ENCODE measurements around the gene ACSBG1.
A peak's percentile ranks its signal among the peaks of the same experiment; 100 is the strongest.
"Not testable (repeated sequence)": the region's sequence is repeated elsewhere in the genome, so short reads cannot be mapped to it uniquely, and the experiment has no call there.

ACSBG1 gene

DNA sequence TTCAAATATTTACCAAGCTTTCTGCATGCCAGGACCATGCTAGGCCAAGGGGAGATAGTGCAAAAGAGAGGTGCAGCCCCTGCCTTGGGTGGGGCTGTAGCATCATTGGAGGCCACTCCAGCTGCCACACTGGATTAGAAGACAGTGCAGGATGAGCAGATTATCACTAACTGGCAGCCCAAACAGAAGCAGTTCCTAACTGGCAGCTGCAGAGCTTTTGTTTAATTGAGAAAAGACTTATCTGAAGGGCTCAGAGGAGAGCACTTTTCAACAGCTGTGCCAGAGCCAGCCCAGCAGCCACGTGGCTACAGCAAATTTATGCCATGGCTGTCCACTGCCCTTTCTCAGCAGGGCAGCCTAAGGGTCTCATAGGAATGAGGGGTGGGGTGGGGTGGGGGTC lies 13.5 kb upstream of the ACSBG1 start:
- DNase-seq, result no peak

DNA sequence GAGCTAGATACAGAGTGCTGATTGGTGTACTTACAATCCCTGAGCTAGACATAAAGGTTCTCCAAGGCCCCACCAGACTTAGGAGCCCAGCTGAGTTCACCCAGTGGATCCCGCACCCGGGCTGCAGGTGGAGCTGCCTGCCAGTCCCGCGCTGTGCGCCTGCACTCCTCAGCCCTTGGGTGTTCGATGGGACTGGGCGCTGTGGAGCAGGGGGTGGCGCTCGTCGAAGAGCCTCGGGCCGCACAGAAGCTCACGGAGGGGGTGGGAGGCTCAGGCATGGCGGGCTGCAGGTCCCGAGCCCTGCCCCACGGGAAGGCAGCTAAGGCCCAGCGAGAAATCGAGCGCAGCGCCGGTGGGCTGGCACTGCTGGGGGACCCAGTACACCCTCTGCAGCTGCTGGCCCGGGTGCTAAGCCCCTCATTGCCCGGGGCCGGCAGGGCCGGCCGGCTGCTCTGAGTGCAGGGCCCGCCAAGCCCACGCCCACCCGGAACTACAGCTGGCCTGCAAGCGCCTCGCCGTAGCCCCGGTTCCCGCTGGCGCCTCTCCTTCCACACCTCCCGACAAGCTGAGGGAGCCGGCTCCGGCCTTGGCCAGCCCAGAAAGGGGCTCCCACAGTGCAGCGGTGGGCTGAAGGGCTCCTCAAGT lies 11.7 kb upstream of the ACSBG1 start:
- DNase-seq, result not testable (repeated sequence)

DNA sequence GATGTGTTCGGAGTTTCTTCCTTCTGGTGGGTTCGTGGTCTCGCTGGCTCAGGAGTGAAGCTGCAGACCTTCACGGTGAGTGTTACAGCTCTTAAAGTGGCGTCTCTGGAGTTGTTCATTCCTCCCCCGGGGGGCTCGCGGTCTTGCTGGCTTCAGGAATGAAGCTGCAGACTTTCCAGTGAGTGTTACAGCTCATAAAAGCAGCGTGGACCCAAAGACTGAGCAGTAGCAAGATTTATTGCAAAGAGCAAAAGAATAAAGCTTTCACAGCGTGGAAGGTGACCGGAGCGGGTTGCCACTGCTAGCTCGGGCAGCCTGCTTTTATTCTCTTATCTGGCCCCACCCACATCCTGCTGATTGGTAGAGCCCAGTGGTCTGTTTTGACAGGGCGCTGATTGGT lies 11.0 kb upstream of the ACSBG1 start:
- DNase-seq, result not testable (repeated sequence)

DNA sequence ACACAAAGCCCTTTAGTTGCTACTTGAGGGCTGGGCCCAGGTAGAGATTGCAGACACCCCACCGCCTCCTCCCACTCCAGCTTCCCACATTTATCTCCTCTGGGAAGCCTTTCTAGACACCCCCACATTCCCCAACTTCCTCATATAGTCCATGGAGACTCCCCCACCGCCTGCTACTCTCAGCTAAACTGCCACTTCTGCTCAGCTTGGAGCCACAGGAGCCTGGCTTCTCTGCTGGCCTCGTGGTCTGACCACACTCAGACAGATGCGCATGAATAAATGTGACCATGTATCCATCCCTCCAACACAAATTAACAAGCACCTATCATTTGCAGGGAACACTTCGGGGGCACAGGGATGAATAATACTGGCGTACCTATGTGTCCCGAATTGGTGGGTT lies 10.5 kb upstream of the ACSBG1 start:
- DNase-seq, result no peak

DNA sequence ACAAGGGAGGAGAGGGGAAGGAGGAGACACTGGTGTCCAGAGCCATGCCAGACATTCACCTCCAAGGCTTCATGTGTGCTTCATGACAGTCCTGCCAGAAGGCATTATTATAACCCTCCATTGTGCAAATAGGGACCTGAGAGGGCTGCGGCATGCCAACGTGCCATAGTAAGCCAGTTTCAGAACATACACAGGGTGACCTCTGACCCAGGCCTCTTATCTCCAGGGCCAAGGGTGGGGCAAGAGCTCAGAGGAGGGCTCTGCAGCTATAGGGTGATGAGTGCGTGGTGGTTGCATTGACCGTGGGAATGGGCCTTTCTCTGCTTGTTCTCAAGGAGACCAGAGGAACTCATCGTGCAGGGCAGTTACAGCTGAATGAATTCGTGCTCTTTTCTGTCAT lies 9.7 kb upstream of the ACSBG1 start:
- no peak for DNase-seq

DNA sequence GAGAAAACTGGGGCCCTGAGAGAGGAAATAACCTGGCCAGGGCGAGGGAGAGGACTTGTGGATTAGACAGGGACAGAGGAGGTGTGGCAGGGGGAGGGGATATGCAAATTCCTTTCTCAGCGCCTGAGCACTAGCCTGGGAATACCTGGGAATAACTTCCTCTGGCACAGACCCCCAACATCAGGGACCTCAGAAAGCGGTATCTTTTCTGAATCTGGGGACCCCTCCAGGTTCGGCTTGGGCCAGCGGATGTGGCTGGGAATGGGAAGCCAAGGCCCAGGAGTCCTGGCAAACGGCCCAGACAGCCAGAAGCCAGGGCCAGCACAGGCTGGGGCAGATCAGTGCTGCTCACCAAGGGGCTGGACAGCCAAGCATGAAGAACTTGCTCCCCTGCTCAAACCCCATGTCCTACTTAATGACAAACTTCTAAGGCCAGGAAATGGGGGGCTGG lies 9.2 kb upstream of the ACSBG1 start:
- no peak for DNase-seq

DNA sequence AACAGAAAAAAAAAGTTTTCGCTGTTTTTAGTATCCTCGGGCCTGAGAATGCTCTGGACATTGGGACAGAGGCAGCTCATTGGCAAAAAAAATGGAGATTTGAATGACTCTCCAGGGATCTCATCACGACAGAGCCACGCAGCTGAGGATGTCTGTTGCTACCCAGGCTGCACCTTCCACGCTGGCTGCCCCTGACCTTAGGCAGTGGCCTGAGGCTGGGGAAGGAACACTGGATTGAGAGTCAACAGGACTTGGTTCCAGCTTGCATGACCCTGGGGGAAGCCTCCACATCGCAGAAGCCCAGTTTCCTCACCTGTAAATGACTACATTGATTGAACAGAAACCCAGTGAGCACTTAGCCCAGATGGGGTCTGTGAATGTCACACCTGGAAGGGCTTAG lies 8.7 kb upstream of the ACSBG1 start:
- DNase-seq, result no peak

DNA sequence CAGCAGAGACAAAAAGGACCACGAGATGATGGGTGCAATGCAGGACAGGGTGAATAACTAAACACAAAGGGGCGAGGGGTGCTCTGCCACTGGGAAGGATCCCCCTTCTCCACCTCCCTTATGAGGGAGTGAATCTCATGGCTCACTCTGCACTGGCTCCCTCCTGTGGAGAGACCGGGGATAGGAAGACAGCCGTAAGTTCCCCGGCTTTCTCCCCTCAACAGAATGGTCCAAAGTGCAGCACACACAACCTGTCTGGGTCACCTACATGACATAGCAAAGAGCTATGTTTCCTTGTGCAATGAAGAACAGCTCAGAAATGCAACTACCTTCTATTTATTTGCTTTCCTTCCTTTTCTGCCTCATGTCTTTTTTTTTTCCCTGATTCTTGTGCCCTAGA lies 7.8 kb upstream of the ACSBG1 start:
- DNase-seq, result no peak

DNA sequence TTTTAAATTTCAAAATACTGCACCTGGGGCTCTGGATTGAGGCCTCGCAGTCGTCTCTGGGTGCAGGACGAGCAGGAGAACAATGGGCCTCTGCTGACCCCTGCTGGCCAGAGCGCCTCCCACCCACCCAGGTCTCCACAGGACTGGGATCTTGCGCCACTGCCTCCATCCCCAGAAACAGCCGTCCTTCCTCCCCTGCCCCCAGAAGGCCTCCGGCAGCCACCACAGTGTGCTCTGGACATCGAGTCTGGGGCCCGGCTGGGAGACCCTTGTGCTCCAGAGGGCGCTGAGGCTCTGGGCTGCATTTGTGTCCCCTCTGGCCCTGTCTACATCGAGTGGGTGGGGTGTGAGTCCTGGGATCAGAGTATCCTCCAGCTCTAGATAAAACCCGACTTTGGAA lies 6.7 kb upstream of the ACSBG1 start:
- peak; percentile 80 for DNase-seq

DNA sequence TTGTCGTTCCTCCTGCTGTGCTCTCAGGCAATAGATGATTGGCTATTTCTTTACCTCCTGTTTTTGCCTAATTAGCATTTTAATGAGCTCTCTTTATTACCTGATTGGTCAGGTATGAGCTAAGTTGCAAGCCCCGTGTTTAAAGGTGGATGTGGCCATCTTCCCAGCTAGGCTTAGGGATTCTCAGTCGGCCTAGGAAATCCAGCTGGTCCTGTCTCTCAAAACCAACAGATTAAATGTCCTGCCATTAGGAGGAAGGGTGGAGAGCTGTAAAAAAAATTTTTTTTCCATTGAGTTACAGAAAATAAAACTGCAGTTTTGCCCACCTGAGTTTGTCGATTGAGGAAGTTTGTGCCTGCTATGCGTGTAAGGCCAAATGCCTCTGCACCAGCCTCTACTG lies 5.4 kb upstream of the ACSBG1 start:
- no peak for DNase-seq

DNA sequence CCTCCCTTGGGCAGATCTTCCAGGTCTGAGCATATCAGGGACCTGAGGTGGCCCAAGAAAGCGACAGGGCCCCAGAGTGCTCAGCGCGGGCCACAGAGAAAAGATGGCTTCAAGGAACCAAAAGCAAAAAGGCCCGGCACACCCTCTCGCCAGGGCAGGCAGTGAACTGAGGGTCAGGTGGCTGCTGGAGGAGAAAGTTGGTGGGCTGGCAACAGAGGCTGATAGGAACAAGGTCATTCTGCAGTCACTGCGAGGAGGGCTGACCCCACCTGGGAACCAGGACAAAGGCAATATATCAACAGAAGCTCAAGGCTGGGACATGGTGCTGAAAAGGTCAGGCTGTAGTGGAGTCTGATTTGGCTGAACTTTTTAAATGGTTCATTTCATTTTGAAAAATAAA lies 2.8 kb upstream of the ACSBG1 start:
- DNase-seq, result no peak

DNA sequence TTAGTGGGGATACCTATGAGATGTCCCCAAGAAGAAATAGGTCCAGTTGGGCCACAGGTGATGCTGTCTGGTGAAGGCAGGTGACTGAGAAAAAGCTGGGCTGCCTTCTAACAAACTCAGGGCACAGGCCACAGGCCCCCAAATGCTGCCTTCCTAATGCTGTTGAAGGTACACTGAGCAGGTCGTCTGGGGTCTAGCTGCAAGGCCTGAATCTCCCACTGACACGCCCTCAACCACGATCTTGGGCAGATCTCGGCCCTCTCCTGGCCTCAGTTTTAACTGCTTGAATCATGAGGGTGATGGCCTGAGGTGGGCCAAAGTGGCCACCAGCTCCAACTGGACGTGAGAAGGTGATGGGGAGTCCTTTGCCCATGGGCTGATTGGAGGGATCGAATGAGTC lies 2.1 kb upstream of the ACSBG1 start:
- DNase-seq, result no peak

DNA sequence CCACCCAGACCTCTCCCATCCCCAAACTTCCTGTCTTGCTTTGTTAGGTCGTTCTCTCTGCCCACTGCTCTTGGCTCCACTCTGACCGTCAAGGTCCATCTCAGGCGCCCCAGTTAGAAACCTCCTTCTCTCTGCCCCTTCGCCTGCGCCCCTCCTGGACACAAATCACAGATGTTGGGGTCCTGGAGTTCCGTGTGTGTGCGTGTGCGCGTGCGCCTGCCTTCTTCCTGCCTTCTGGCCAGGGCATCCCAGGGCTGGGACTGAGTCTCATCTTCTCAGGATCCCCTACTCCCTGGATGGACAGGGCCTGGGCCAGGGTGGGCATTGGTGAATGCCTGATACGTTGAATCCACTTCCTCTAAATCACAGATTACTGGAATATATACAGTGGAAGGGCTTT lies 869 bp downstream of the ACSBG1 start:
- no peak for DNase-seq

DNA sequence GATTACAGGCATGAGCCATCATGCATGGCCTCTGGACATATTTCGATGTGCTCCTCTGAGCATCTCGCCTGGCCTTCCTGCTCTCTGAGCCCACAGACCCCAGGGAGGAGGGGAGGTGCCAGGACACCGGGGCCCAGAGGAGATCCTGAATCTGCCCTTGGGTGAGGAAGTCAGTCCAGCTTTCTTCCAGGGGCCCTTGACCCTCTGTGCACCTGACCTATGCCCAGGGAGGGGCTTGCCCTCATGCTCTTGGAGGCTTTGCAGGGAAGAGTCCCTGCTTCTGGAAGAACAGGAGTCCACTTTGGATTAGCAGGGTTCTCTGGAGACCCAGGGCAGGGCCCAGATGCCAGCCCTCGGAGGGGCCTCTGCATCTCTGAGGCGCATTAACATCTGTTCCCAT lies 1.4 kb downstream of the ACSBG1 start:
- DNase-seq, result no peak

DNA sequence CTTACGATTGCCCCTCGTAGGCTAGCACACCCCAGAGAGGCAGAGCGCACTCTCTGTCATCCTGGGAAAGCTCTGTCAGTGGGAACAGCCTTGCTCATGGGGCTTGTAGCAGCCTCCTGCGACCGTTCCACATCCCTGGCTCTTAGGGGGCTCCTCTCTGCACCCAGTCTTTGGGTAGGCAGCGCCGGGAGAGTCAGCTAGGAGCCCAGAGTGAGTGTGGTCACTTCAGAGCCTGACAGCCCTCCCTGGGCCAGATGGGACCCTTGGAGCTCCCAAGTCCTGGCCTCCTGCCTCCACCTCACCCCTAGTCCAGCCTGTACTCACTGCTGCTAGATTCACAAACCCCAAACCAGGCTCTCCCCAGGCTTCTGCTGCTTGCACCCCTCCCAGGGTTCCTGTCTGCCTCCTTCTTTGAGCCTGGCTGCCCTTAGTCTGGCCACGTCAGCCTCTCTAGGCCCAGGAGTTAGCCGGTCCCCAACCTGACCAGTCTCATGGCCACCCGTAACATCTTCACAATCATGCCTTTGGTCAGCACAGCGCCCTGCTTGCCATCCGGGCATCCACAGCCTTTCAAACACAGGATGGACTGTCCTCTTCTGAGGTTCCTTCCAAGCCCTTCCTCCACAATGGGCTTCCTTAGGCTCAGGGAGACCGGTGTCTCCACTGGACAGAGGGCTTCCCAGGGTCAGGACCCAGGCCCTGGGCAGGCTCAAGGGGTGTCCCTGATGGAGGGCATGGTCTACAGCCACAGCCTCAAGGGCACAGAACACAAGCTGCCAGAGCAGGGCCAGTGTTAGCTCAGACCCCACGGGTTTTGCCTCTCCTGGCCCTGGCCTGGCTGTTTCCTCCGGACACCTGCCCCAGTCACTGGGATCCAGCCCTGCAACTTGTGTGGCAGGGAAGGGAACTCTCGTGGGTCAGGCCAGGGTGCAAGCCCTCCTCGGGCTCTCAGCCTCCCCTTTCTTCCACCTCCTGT lies 4.6 kb downstream of the ACSBG1 start:
- DNase-seq, result no peak

DNA sequence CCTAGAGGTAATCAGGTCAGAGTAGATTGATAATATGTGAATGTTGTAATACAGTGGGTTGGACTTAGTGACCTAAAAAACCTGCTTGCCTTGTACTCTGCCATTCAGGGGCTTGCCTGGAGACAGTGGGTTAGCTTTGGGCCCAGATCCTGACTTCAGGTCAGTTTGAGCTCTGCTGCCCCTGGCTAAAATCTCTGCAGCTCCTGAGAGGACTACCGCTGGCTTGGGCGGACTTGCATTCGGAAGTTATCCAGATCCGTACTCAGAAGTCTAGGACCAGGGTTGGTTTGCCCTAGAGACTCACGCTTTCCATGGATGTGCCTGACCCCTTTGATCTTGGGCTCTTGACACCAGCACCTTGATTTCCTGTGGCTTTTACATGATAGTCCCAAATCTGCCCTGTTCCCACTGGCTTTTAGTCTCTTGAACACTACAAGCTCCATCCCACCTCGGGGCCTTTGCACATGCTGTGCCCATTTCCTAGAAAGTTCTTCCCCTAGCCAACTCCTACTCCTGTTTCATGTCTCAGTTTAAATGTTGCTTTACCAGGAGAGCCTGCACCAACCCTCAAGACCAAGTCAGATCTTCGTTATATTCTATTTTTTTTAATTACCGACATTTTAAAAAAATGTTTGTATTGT lies 5.9 kb downstream of the ACSBG1 start:
- no peak for DNase-seq

DNA sequence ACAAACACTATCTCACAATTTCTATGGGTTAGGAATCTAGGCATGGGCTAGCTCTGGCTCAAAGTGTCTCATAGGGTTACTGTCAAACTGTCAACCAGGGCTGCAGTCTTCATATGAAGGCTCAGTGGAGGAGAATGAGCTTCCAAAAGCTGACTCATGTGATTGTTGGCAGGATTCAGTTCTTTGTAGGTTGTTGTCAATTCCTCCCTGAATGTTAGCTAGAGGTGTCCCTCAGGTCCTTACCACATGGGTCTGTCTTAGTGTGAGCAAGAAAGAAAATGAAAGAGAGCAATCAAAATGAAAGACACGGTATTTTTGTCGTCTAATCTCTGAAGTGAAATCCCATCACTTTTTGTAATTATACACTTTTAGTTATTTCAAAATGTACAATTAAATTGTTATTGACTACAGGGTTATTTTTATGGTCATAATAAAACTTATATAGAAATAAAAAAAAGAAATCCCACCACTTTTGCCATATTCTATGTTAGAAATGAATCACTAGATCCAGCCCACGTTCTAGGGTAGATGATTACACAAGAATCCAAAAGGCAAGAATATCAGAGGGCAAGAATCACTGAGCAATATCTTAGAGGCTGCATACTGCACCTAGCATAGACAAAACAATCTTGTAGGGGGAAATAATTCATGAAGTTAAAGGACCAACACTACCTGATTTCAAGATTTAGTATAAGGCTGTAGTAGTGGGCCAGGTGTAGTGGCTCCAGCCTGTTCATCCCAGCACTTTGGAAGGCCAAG lies 8.4 kb downstream of the ACSBG1 start:
- no peak for DNase-seq

DNA sequence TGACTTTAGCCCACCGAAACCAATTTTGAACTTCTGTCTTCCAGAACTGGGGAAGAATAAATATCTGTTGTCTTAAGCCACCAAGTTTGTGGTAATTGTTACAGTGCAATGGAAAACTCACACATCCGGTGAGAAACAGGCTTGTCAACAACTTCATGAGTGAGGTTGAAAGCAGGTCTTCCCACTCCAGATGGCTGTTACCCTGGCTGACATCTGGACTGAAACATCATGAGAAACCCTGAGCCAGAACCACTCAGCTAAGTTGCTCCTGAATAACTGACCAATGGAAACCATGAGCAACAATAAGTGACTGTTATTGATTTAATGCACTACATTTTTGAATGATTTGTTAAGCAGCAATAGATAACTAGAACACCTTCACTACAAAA lies 10.3 kb downstream of the ACSBG1 start:
- peak; percentile 10 for DNase-seq

DNA sequence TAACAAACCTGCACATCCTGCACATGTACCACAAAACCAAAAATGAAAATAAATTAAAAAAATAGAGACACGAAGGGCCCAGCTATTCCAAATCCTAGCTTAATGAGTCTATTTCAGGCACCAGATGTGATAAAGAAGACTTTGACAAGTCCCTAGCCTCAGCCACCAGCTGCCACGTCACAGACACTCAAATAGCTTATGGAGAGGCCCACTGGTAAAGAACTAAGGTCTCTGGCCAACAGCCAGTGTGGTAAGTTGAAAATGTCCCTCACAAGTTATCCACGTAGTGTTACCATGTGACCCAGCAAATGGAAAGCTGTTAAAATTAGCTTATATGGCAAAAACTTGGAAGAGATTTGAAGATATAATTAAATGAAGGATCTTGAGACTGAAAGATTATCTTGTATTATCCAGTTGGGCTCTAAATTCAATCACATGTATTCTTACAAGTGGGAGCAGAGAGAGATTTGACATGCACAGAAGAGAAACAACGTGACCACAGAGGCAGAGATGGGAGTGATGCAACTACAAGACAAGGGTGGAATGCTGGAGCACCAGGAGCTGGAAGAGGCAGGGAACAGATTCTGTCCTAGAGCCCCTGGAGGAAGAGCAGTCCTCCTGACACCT lies 10.9 kb downstream of the ACSBG1 start:
- no peak for DNase-seq

DNA sequence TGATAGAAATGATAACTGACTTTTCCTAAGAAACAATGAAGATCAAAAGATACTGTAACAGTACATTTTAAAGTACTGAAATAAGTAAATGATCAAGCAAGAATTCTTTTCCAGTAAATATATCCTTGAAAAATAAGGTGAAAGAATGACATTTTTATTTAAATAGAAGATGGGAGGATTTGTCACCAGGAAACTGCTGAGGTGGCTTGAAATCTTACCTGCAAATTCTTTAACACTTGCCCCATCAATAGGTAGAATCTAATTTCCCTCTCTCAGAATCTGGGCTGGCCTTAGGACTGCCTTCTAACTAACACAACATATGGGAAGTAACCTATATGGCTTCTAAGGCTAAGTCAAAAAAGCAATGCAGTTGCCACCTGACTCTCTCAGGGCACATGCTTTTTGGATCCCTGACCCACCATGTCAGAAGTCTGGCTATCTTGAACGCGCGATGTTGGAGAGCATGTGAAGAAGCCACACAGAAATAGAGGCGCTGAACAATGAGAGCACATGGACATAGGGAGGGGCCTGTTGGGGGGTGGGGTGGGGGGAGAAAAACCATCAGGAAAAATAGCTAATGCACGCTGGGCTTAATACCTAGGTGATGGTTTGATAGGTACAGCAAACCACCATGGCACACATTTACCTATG lies 11.5 kb downstream of the ACSBG1 start:
- DNase-seq, result no peak

DNA sequence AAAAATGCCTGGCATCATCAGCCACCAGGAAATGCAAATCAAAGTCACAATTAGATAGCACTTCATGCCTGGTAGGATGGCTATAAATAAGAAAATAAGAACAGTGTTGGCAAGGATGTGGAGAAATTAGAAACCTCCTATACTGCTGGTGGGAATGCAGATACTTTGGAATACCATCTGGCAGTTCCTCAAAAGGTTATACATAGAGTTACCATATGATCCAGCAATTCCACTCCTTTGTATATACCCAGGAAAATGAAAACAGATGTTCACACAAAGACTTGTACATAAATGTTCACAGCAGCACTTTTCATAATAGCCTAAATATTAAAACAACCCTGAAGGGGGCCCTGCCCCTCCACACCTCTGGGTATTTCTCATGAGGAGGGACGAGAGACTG lies 13.7 kb downstream of the ACSBG1 start:
- DNase-seq, result no peak
